Ovary (tissue), 9 donors: ENCODE measurements around the gene CSF2. TPM values are rescaled to one million over a fixed set of nuclear protein-coding genes. Genes with fewer than 3 reads are reported as not detected.

Experiments
- DNase-seq, 5 donors: peaks; one replicate each; pipeline ENCODE4 v3.0.0-alpha.2; 2019 to 2020
- H3K27ac ChIP-seq, 2 donors: fragments of 200-600 bp; one replicate each; pipeline versions ENCODE4 v1.5.1 to v1.8.0; 2019 to 2022
- H3K27me3 ChIP-seq: fragments of 200-600 bp; one replicate; pipeline ENCODE4 v1.8.0; 2022
- H3K36me3 ChIP-seq: fragments of 200-600 bp; sonication (generic); one replicate; pipeline ENCODE4 v1.5.1; 2019
- H3K4me1 ChIP-seq: one replicate; pipeline ENCODE4 v1.8.1; 2013; ENCODE audit warnings: mild to moderate bottlenecking, moderate library complexity; ENCODE audit not compliant: insufficient read depth
- H3K4me3 ChIP-seq: fragments of 200-600 bp; sonication (generic); one replicate; pipeline ENCODE4 v1.5.1; 2017
- H3K9me3 ChIP-seq, 2 donors: fragments of 200-600 bp in 1 of 2; sonication (generic) in 1 of 2; one replicate each; pipeline versions ENCODE4 v1.5.1 to v1.8.1; 2013 to 2019; ENCODE audit warnings: mild to moderate bottlenecking in 1 of 2, moderate library complexity in 1 of 2
- CTCF ChIP-seq, 3 donors: fragments of 450-650 bp in 2 of 3; fragments of 200-600 bp in 1 of 3; IDR thresholded peaks; one replicate each; pipeline versions ENCODE4 v1.5.1 to v1.8.0; 2016 to 2022; ENCODE audit warnings: antibody characterized with exemption in 3 of 3, mild to moderate bottlenecking in 1 of 3
- EP300 ChIP-seq: sonication (generic); formaldehyde crosslinking; IDR thresholded peaks from one replicate; pipeline ENCODE4 v1.6.1; 2017; ENCODE audit warnings: antibody characterized with exemption
- POLR2A ChIP-seq: fragments of 450-650 bp; IDR thresholded peaks from one replicate; pipeline ENCODE4 v1.6.1; 2017; ENCODE audit warnings: antibody characterized with exemption, mild to moderate bottlenecking, moderate library complexity
- WGBS, 3 donors: extraction: QIAGEN DNeasy Blood & Tissue Kit in 1 of 3; methylation state at CpG; one replicate each; pipeline versions ENCODE4 v1.1.5 to v1.1.7; 2013 to 2017; 5-methylcytosine and 5-hydroxymethylcytosine counted together
- intact Hi-C, 4 donors: fragments of 100-400 bp; cut with DNase I; formaldehyde crosslinking; loops; one replicate each; pipeline versions ENCODE4 v1.11.0 to v1.15.1; 2022 to 2023
- polyA plus RNA-seq, 2 donors: library from polyadenylated mRNA; stranded (reverse); fragments of 200-250 nt in 1 of 2; fragments of 350-450 nt in 1 of 2; fragmentation: Illumina TruSeq in 1 of 2; extraction: RNeasy Lipid Tissue Mini Kit (QIAGEN cat#74804) in 1 of 2; gene quantifications; one replicate each; pipeline ENCODE4 v1.2.3, GENCODE V29; 2013 to 2014
- total RNA-seq, 7 donors: library from RNA; depleted of rRNA in 2 of 7; stranded (reverse); fragments of >200 nt in 2 of 7; fragmentation: NEBNext Ultra II Directional in 3 of 7; extraction: Animal tissue kit (Norgen Biotek cat#: 25700) in 3 of 7; gene quantifications; one replicate each; pipeline versions ENCODE4 v1.1.0 to v1.2.4, GENCODE V29; 2016 to 2023
- donor health status: DM: no; HTN: no; CAD: no; lungs with moderate emphysema.
- donor health status: DM: no; HTN: no; CAD: no.
- donor health status: Bipolar disorder and iron deficiency.
- donor health status: DM: yes; HTN: yes; CAD: no.
- donor health status: DM: no; HTN: no; CAD: no.
- donor health status: DM: yes; HTN: yes; CAD: no.

Gene CSF2
- total and polyA plus RNA-seq, 9 donors: 0.28 TPM; not detected in 8

DNA sequence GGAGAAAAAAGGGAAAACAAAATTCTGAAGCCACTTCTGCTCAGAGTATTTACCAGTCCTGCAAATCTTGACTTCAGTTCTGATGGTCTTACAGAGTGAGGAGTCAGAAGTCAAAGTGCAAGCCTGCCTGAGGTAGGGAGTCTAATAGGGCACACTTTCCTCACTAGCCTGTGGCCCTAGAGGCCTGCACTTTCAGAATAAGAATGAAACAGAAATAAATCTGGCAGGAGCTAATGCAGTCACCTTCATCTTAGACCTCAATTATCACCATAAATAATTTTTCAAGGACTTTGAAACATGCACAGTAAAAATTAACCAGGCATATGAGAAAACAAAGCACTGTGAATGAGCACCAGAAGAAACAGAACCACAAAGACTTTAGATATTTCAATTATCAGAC lies 41.4 kb upstream of the CSF2 start:
- no peaks in the 10 kb centered on the region for H3K9me3 ChIP-seq
- H3K4me1 ChIP-seq: no peaks in the 10 kb centered on the region
- no peaks in the 10 kb centered on the region for H3K27me3 ChIP-seq
- no peak overlapping the region for H3K4me3 ChIP-seq
- H3K27ac ChIP-seq: no peak overlapping the region
- TF ChIP-seq EP300 (no peak), CTCF (IDR thresholded peaks at IDR 0.05) (no peak), POLR2A (no peak)
- no peak for DNase-seq
- H3K36me3 ChIP-seq: no peaks in the 10 kb centered on the region
- intact Hi-C loops: no loop called here

DNA sequence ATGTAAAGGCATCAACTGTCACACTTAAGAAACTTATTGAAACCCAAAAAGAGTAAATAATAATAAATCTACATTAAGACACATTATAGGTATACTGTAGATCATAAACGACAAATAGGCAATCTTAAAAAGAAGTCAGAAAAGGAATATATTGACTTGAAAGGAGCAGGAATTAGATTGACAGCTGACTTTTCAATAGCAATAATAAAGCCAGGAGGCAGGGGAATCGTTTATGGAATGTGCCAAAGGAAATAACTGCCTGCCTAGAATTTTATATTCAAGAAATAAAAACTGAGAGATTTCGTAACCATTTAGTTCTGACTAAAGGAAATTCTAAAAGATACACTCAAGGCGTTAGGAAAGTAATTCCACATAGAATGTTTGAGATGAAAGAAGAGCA lies 40.5 kb upstream of the CSF2 start:
- Histone ChIP-seq H3K27me3 (no peaks in the 10 kb centered on the region), H3K27ac (no peak overlapping the region), H3K9me3 (no peaks in the 10 kb centered on the region), H3K36me3 (no peaks in the 10 kb centered on the region), H3K4me1 (no peaks in the 10 kb centered on the region), H3K4me3 (no peak overlapping the region)
- DNase-seq: no peak
- intact Hi-C loops: no loop called here
- TF ChIP-seq POLR2A (no peak), EP300 (no peak), CTCF (IDR thresholded peaks at IDR 0.05) (no peak)
- WGBS, 3 donors: 60 to 80% (median 68%) methylated on average over 4 of the region's 4 CpGs

DNA sequence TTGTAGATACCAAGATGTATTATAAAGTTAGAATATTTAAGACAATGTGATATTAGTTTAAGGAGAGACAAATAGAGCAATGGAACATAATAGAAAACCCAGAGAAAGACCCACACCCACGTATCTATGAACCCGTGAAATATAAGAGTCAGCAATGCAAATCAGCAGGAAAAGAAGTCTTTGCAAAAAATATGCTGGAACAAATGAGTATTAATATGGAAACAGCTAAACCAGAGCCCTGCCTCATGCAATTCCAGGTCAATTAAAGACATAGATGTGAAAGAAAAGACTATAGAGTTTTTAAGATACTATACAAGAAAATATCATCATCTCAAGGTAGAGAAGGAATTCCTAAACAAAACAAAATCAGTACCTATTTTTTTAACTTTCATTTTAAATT lies 36.2 kb upstream of the CSF2 start:
- Histone ChIP-seq H3K27me3 (no peaks in the 10 kb centered on the region), H3K27ac (no peak overlapping the region), H3K4me1 (no peaks in the 10 kb centered on the region), H3K4me3 (no peak overlapping the region), H3K9me3 (no peaks in the 10 kb centered on the region), H3K36me3 (no peaks in the 10 kb centered on the region)
- intact Hi-C loops: no loop called here
- WGBS, 3 donors: 38 to 66% (median 53%) methylated on average over 2 of the region's 2 CpGs
- no peak for DNase-seq
- TF ChIP-seq EP300: no peak
- no peak for TF ChIP-seq CTCF (IDR thresholded peaks at IDR 0.05)
- TF ChIP-seq POLR2A: no peak

DNA sequence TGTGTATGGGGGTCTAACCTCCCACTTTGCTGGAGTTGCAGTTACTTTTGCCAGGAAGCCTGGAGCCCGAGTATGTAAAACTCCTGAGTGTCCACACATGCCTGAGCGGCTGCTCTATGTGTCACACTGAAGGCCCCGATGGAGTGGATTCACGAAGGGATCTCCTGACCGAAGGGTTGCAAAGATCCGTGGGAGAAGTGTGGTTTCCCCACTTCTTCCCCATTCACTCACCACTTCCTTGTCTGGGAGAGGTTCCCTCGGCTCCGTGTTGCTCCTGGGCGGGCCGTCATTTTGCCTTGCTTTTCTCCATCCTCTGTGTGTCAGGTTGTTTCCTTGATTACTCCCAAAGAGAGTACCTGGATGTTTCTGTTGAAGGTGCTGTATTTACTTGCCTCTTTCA lies 29.4 kb upstream of the CSF2 start:
- no peaks in the 10 kb centered on the region for H3K4me1 ChIP-seq
- H3K4me3 ChIP-seq: no peak overlapping the region
- DNase-seq: peak in 1 of 5 donors; percentile 17
- intact Hi-C loops: no loop called here
- TF ChIP-seq EP300: no peak
- TF ChIP-seq POLR2A: no peak
- TF ChIP-seq CTCF (IDR thresholded peaks at IDR 0.05): no peak
- no peaks in the 10 kb centered on the region for H3K27me3 ChIP-seq
- H3K36me3 ChIP-seq: no peaks in the 10 kb centered on the region
- H3K27ac ChIP-seq: no peak overlapping the region
- H3K9me3 ChIP-seq: no peaks in the 10 kb centered on the region
- 82 to 89% (median 88%) methylated on average over 10 of the region's 10 CpGs for WGBS, 3 donors

- no peaks in the 10 kb centered on the region for H3K36me3 ChIP-seq
- TF ChIP-seq POLR2A (no peak), CTCF (IDR thresholded peaks at IDR 0.05) (no peak), EP300 (no peak)
- H3K27me3 ChIP-seq: no peaks in the 10 kb centered on the region
- no peak overlapping the region for H3K27ac ChIP-seq
- intact Hi-C loops: no loop called here
- H3K4me1 ChIP-seq: no peaks in the 10 kb centered on the region
- no peaks in the 10 kb centered on the region for H3K9me3 ChIP-seq
- WGBS, 3 donors: 74 to 80% (median 76%) methylated on average over 7 of the region's 7 CpGs
- no peak overlapping the region for H3K4me3 ChIP-seq
- DNase-seq: peak in 1 of 5 donors; percentile 9
Observed at GRCh38 chr5:132046880-132047299, 26.7 kb upstream of the CSF2 start.
